Activated CD4-positive, alpha-beta T cell treated with anti-CD3 and anti-CD28 coated beads for 48 hours (primary cell): Measurements from ENCODE around the gene COPS2.
A peak's percentile ranks its signal among the peaks of the same experiment; 100 is the strongest.

ENCODE experiments used
- DNase-seq: peaks from one replicate; pipeline ENCODE4 v3.0.0-alpha.2; 2020

The COPS2 gene

GRCh38 chr15:49155834-49156627 lies 632 bp upstream of the COPS2 start:
- no peak for DNase-seq

- no peak for DNase-seq
These were observed 645 bp downstream of the COPS2 start for GRCh38 chr15:49154799-49155109.

GRCh38 chr15:49154359-49154758 lies 1.0 kb downstream of the COPS2 start:
- DNase-seq = no peak

GRCh38 chr15:49152552-49153312 lies 2.7 kb downstream of the COPS2 start:
- DNase-seq = no peak

- no peak for DNase-seq
These were observed 3.6 kb downstream of the COPS2 start for GRCh38 chr15:49151831-49152230.

GRCh38 chr15:49148727-49149126 lies 6.7 kb downstream of the COPS2 start:
- DNase-seq = no peak

GRCh38 chr15:49148298-49148697 lies 7.1 kb downstream of the COPS2 start:
- DNase-seq = no peak

GRCh38 chr15:49145651-49146609 lies 9.5 kb downstream of the COPS2 start:
- DNase-seq = peak; percentile 23

- DNase-seq = no peak
These were observed 17.5 kb downstream of the COPS2 start for GRCh38 chr15:49137861-49138260.

- no peak for DNase-seq
These were observed 19.5 kb downstream of the COPS2 start for GRCh38 chr15:49135911-49136310.

GRCh38 chr15:49135342-49135857 lies 20.0 kb downstream of the COPS2 start:
- DNase-seq = no peak

- DNase-seq = no peak
These were observed 20.6 kb downstream of the COPS2 start for GRCh38 chr15:49134683-49135341.

GRCh38 chr15:49131403-49131802 lies 24.0 kb downstream of the COPS2 start:
- DNase-seq = no peak

GRCh38 chr15:49124371-49124770 lies 31.0 kb downstream of the COPS2 start:
- DNase-seq = no peak

- no peak for DNase-seq
These were observed 32.8 kb downstream of the COPS2 start for GRCh38 chr15:49122541-49123062.

GRCh38 chr15:49121901-49122300 lies 33.5 kb downstream of the COPS2 start:
- DNase-seq = no peak

- no peak for DNase-seq
These were observed 34.6 kb downstream of the COPS2 start for GRCh38 chr15:49120832-49121231.

- DNase-seq = no peak
These were observed 39.1 kb downstream of the COPS2 start for GRCh38 chr15:49116108-49116857.

- no peak for DNase-seq
These were observed 40.3 kb downstream of the COPS2 start for GRCh38 chr15:49115062-49115461.

- DNase-seq = no peak
These were observed 45.0 kb downstream of the COPS2 start for GRCh38 chr15:49110158-49110944.

GRCh38 chr15:49103002-49103401 lies 52.4 kb downstream of the COPS2 start:
- no peak for DNase-seq
